ENCODE data around the gene KIF26A.

Gene KIF26A

GRCh38 chr14:104119119-104119487 is 19.3 kb upstream of the KIF26A start:
- Histone ChIP-seq H3K27ac (ENCODE audit: low read length) (no peak overlapping the region), H4K20me1 (ENCODE audit: insufficient read depth, low read length) (no peaks in the 10 kb centered on the region), H3K4me3 (ENCODE audit: low read length) (no peak overlapping the region), H3F3A (ENCODE audit: insufficient read depth, low read length) (no peaks in the 10 kb centered on the region), H2AFZ (ENCODE audit: low read length) (no peak overlapping the region), H3K27me3 (replicated peaks; ENCODE audit: insufficient read depth, low read length) (peaks cover 4% of the 10 kb centered on the region; the same call in 1 of the 2 replicates), H3K36me3 (replicated peaks; ENCODE audit: insufficient read depth, low read length) (no peaks in the 10 kb centered on the region), H3K9ac (ENCODE audit: low read length) (no peak overlapping the region), H3K79me2 (ENCODE audit: low read length) (no peaks in the 10 kb centered on the region), H3K9me3 (replicated peaks; ENCODE audit: insufficient read depth, low read length) (no peaks in the 10 kb centered on the region), H3K9me2 (replicated peaks; ENCODE audit: insufficient read depth, low read length) (no peaks in the 10 kb centered on the region), H3K4me1 (ENCODE audit: low read length) (no peaks in the 10 kb centered on the region), H3K4me2 (ENCODE audit: low read depth, low read length) (no peak overlapping the region)
- TF ChIP-seq CTCF (IDR thresholded peaks at IDR 0.05; ENCODE audit: low read length) (no peak), EZH2 (optimal IDR thresholded peaks at IDR 0.05; ENCODE audit: low read depth, low read length) (no peak), EZH2phosphoT487 (IDR thresholded peaks at IDR 0.05; ENCODE audit: low read length) (no peak)
- DNase-seq, result no peak

GRCh38 chr14:104119488-104120251 is 18.7 kb upstream of the KIF26A start:
- no peaks in the 10 kb centered on the region for H3K36me3 ChIP-seq (replicated peaks; ENCODE audit: insufficient read depth, low read length)
- H4K20me1 ChIP-seq (ENCODE audit: insufficient read depth, low read length), result no peaks in the 10 kb centered on the region
- H3K79me2 ChIP-seq (ENCODE audit: low read length), result no peaks in the 10 kb centered on the region
- no peak overlapping the region for H2AFZ ChIP-seq (ENCODE audit: low read length)
- H3K9me2 ChIP-seq (replicated peaks; ENCODE audit: insufficient read depth, low read length), result no peaks in the 10 kb centered on the region
- no peaks in the 10 kb centered on the region for H3K4me1 ChIP-seq (ENCODE audit: low read length)
- TF ChIP-seq EZH2phosphoT487 (IDR thresholded peaks at IDR 0.05; ENCODE audit: low read length) (no peak), CTCF (IDR thresholded peaks at IDR 0.05; ENCODE audit: low read length) (no peak), EZH2 (optimal IDR thresholded peaks at IDR 0.05; ENCODE audit: low read depth, low read length) (no peak)
- H3K4me3 ChIP-seq (ENCODE audit: low read length), result no peak overlapping the region
- no peak overlapping the region for H3K4me2 ChIP-seq (ENCODE audit: low read depth, low read length)
- no peak overlapping the region for H3K27ac ChIP-seq (ENCODE audit: low read length)
- H3F3A ChIP-seq (ENCODE audit: insufficient read depth, low read length), result no peaks in the 10 kb centered on the region
- no peak for DNase-seq
- H3K27me3 ChIP-seq (replicated peaks; ENCODE audit: insufficient read depth, low read length), result peaks cover 4% of the 10 kb centered on the region; the same call in 1 of the 2 replicates
- H3K9ac ChIP-seq (ENCODE audit: low read length), result no peak overlapping the region
- no peaks in the 10 kb centered on the region for H3K9me3 ChIP-seq (replicated peaks; ENCODE audit: insufficient read depth, low read length)

GRCh38 chr14:104120281-104120741 is 18.1 kb upstream of the KIF26A start:
- no peak overlapping the region for H3K27ac ChIP-seq (ENCODE audit: low read length)
- no peaks in the 10 kb centered on the region for H3K79me2 ChIP-seq (ENCODE audit: low read length)
- TF ChIP-seq CTCF (IDR thresholded peaks at IDR 0.05; ENCODE audit: low read length), result no peak
- TF ChIP-seq EZH2phosphoT487 (IDR thresholded peaks at IDR 0.05; ENCODE audit: low read length), result no peak
- TF ChIP-seq EZH2 (optimal IDR thresholded peaks at IDR 0.05; ENCODE audit: low read depth, low read length), result no peak
- no peaks in the 10 kb centered on the region for H3F3A ChIP-seq (ENCODE audit: insufficient read depth, low read length)
- H3K4me2 ChIP-seq (ENCODE audit: low read depth, low read length), result no peak overlapping the region
- peaks cover 10% of the 10 kb centered on the region; the same call in 1 of the 2 replicates for H3K27me3 ChIP-seq (replicated peaks; ENCODE audit: insufficient read depth, low read length)
- no peak overlapping the region for H3K9ac ChIP-seq (ENCODE audit: low read length)
- no peak overlapping the region for H2AFZ ChIP-seq (ENCODE audit: low read length)
- no peaks in the 10 kb centered on the region for H3K9me2 ChIP-seq (replicated peaks; ENCODE audit: insufficient read depth, low read length)
- H3K9me3 ChIP-seq (replicated peaks; ENCODE audit: insufficient read depth, low read length), result no peaks in the 10 kb centered on the region
- no peak overlapping the region for H3K4me3 ChIP-seq (ENCODE audit: low read length)
- no peak for DNase-seq
- H3K36me3 ChIP-seq (replicated peaks; ENCODE audit: insufficient read depth, low read length), result no peaks in the 10 kb centered on the region
- H3K4me1 ChIP-seq (ENCODE audit: low read length), result no peaks in the 10 kb centered on the region
- no peaks in the 10 kb centered on the region for H4K20me1 ChIP-seq (ENCODE audit: insufficient read depth, low read length)
